H1 (cell line): ENCODE results near the gene MSH5. TPM values are rescaled to one million over a fixed set of nuclear protein-coding genes. Genes with fewer than 3 reads are reported as not detected.
A peak's percentile ranks its signal among the peaks of the same experiment; 100 is the strongest.

Experiments
- CTCF ChIA-PET: fragments of 300-600 bp; sonication (Branson Sonifier 250); formaldehyde crosslinking; loops from one replicate; lab custom pipeline; 2021; ENCODE audit not compliant: partially characterized antibody; lab: Charles Lee
- POLR2A ChIA-PET: fragments of 300-600 bp; sonication (Branson Sonifier 250); formaldehyde crosslinking; loops from one replicate; lab custom pipeline; 2021; ENCODE audit warnings: inconsistent platforms; ENCODE audit not compliant: partially characterized antibody; lab: Charles Lee
- DNase-seq, 2 experiments: peaks; one replicate each; pipeline versions ENCODE4 v3.0.0 to v3.0.0-alpha.2; 2010 to 2022; ENCODE audit warnings: low spot score in 2 of 2, low read depth in 1 of 2, mixed read lengths in 1 of 2
- FAIRE-seq: peaks from 2 replicates; lab custom pipeline; 2011; peaks lifted over from hg19 to GRCh38; lab: Jason Lieb, UNC
- H2AFZ ChIP-seq: 2 replicates; pipeline ENCODE4 v1.8.1; 2012; ENCODE audit warnings: low read length, inconsistent platforms
- H2AK5ac ChIP-seq: 2 replicates; pipeline ENCODE4 v1.6.1; 2013; ENCODE audit warnings: low read depth, low read length
- H2BK120ac ChIP-seq: replicated peaks from 2 replicates; pipeline ENCODE3; 2013; ENCODE audit warnings: low read depth, low read length, inconsistent platforms
- H2BK12ac ChIP-seq: 2 replicates; pipeline ENCODE4 v1.6.1; 2013; ENCODE audit warnings: low read depth, low read length
- H2BK15ac ChIP-seq: 2 replicates; pipeline ENCODE4 v1.6.1; 2013; ENCODE audit warnings: low read length
- H2BK20ac ChIP-seq: 2 replicates; pipeline ENCODE4 v1.6.1; 2013; ENCODE audit warnings: low read length
- H2BK5ac ChIP-seq: 2 replicates; pipeline ENCODE4 v1.6.1; 2013; ENCODE audit warnings: low read depth, low read length
- H3K14ac ChIP-seq: 2 replicates; pipeline ENCODE4 v1.6.1; 2013; ENCODE audit warnings: inconsistent platforms; ENCODE audit not compliant: insufficient read length
- H3K18ac ChIP-seq: 2 replicates; pipeline ENCODE4 v1.6.1; 2013; ENCODE audit warnings: low read length; ENCODE audit errors: extremely low read depth
- H3K23ac ChIP-seq: 2 replicates; pipeline ENCODE4 v1.6.1; 2013; ENCODE audit warnings: inconsistent platforms; ENCODE audit not compliant: insufficient read length
- H3K23me2 ChIP-seq: 2 replicates; pipeline ENCODE4 v1.6.1; 2013; ENCODE audit warnings: low read depth, low read length
- H3K27ac ChIP-seq: 2 replicates; pipeline ENCODE4 v1.6.1; 2011; ENCODE audit warnings: low read depth, low read length, inconsistent platforms
- H3K27me3 ChIP-seq, 4 experiments: replicated peaks in 1 of 4; 1 replicate in 1 of 4; 2 replicates in 3 of 4; pipeline versions ENCODE4 v1.6.1 to v1.8.1; 2011 to 2013; ENCODE audit warnings: low read length in 3 of 4, mild to moderate bottlenecking in 3 of 4, inconsistent platforms in 2 of 4, mixed read lengths in 2 of 4, moderate library complexity in 1 of 4; ENCODE audit not compliant: control insufficient read depth in 3 of 4, insufficient read depth in 3 of 4; ENCODE audit errors: extremely low read depth in 1 of 4
- H3K36me3 ChIP-seq, 4 experiments: 2 replicates each; pipeline versions ENCODE4 v1.6.1 to v1.8.1; 2011 to 2013; ENCODE audit warnings: mild to moderate bottlenecking in 4 of 4, low read length in 3 of 4, moderate library complexity in 2 of 4, control low read depth in 1 of 4, inconsistent platforms in 1 of 4; ENCODE audit not compliant: insufficient read depth in 4 of 4, control insufficient read depth in 2 of 4
- H3K4ac ChIP-seq: replicated peaks from 2 replicates; pipeline ENCODE3; 2013; ENCODE audit warnings: low read length, low read depth, mixed read lengths, inconsistent platforms; ENCODE audit not compliant: insufficient read length
- H3K4me1 ChIP-seq, 4 experiments: replicated peaks in 1 of 4; 1 replicate in 1 of 4; 2 replicates in 3 of 4; pipeline versions ENCODE4 v1.6.1 to v1.8.1; 2011 to 2013; ENCODE audit warnings: low read length in 3 of 4, inconsistent platforms in 2 of 4, mixed read lengths in 1 of 4; ENCODE audit not compliant: insufficient read depth in 4 of 4, control insufficient read depth in 3 of 4
- H3K4me2 ChIP-seq, 2 experiments: 2 replicates each; pipeline versions ENCODE4 v1.6.1 to v1.8.1; 2011 to 2013; ENCODE audit warnings: low read depth in 2 of 2, low read length in 2 of 2, control low read depth in 1 of 2, inconsistent platforms in 1 of 2, mild to moderate bottlenecking in 1 of 2; ENCODE audit not compliant: insufficient read depth in 1 of 2
- H3K4me3 ChIP-seq, 4 experiments: fragments of 200-600, 300-600 bp in 1 of 4; sonication (generic), shearing (Covaris generic), sonication (Bioruptor Twin) in 1 of 4; 2 replicates each; pipeline versions ENCODE4 v1.5.1 to v1.8.1; 2011 to 2016; ENCODE audit warnings: low read length in 4 of 4, low read depth in 3 of 4, control low read depth in 2 of 4, inconsistent platforms in 2 of 4, mild to moderate bottlenecking in 2 of 4, mixed read lengths in 1 of 4, moderate library complexity in 1 of 4; ENCODE audit not compliant: insufficient read depth in 2 of 4; ENCODE audit errors: extremely low read depth in 1 of 4
- H3K56ac ChIP-seq: replicated peaks from 2 replicates; pipeline ENCODE3; 2013; ENCODE audit warnings: low read depth, mild to moderate bottlenecking, mixed read lengths, low read length, inconsistent platforms; ENCODE audit not compliant: insufficient read length
- H3K79me1 ChIP-seq: 2 replicates; pipeline ENCODE4 v1.6.1; 2013; ENCODE audit warnings: low read depth, low read length, control low read depth
- H3K79me2 ChIP-seq, 2 experiments: 2 replicates each; pipeline versions ENCODE4 v1.6.1 to v1.8.1; 2012 to 2013; ENCODE audit warnings: low read length in 2 of 2, mild to moderate bottlenecking in 2 of 2, inconsistent platforms in 1 of 2; ENCODE audit not compliant: insufficient read depth in 2 of 2, control insufficient read depth in 1 of 2
- H3K9ac ChIP-seq, 4 experiments: replicated peaks in 1 of 4; 1 replicate in 1 of 4; 2 replicates in 3 of 4; pipeline versions ENCODE4 v1.6.1 to v1.8.1; 2011 to 2013; ENCODE audit warnings: low read depth in 3 of 4, low read length in 3 of 4, control low read depth in 2 of 4, mild to moderate bottlenecking in 2 of 4, moderate library complexity in 2 of 4, inconsistent platforms in 1 of 4; ENCODE audit errors: extremely low read depth in 1 of 4
- H3K9me3 ChIP-seq, 2 experiments: 2 replicates each; pipeline versions ENCODE4 v1.6.1 to v1.8.1; 2012 to 2013; ENCODE audit warnings: mild to moderate bottlenecking in 2 of 2, moderate library complexity in 2 of 2, control low read depth in 1 of 2, inconsistent platforms in 1 of 2, low read depth in 1 of 2, low read length in 1 of 2, mixed read lengths in 1 of 2; ENCODE audit not compliant: insufficient read depth in 2 of 2
- H4K20me1 ChIP-seq, 2 experiments: replicated peaks in 1 of 2; 2 replicates each; pipeline versions ENCODE3 to v1.8.1; 2011 to 2013; ENCODE audit warnings: inconsistent platforms in 2 of 2, low read length in 2 of 2, mild to moderate bottlenecking in 1 of 2; ENCODE audit not compliant: insufficient read depth in 2 of 2, control insufficient read depth in 1 of 2
- H4K5ac ChIP-seq: 2 replicates; pipeline ENCODE4 v1.6.1; 2013; ENCODE audit warnings: low read length, low read depth, mixed read lengths, inconsistent platforms; ENCODE audit not compliant: insufficient read length
- H4K8ac ChIP-seq: 2 replicates; pipeline ENCODE4 v1.8.0; 2013; ENCODE audit warnings: mild to moderate bottlenecking, moderate library complexity, low read length, inconsistent platforms; ENCODE audit not compliant: insufficient read depth; ENCODE audit errors: extremely low read depth
- H4K91ac ChIP-seq: replicated peaks from 2 replicates; pipeline ENCODE3; 2013; ENCODE audit warnings: low read length, mixed read lengths, inconsistent platforms; ENCODE audit not compliant: insufficient read length
- CHD2 ChIP-seq: IDR thresholded peaks from 2 replicates; pipeline ENCODE4 v1.6.1; 2012; ENCODE audit warnings: low read length, improper control_type of control experiment
- GABPA ChIP-seq: IDR thresholded peaks from 2 replicates; pipeline ENCODE4 v1.6.1; 2011; ENCODE audit warnings: mild to moderate bottlenecking, low read length, moderate library complexity, borderline replicate concordance; ENCODE audit not compliant: insufficient read depth
- KDM5A ChIP-seq: fragments of 200-600 bp; IDR thresholded peaks from 2 replicates; pipeline ENCODE4 v1.7.1; 2012; ENCODE audit warnings: mild to moderate bottlenecking, low read length, inconsistent platforms, mixed read lengths
- RNF2 ChIP-seq: fragments of 200-900, 300-1000 bp; sonication (generic); IDR thresholded peaks from 2 replicates; pipeline ENCODE4 v1.7.1; 2016; ENCODE audit warnings: borderline replicate concordance, low read depth, mild to moderate bottlenecking, antibody characterized with exemption, low read length; ENCODE audit not compliant: poor library complexity, severe bottlenecking; ENCODE audit errors: missing control alignments
- SP4 ChIP-seq: IDR thresholded peaks from 2 replicates; pipeline ENCODE4 v1.6.1; 2012; ENCODE audit warnings: low read length, inconsistent platforms
- SUZ12 ChIP-seq: fragments of 200-600 bp; sonication (generic); IDR thresholded peaks from 2 replicates; pipeline ENCODE4 v1.6.1; 2012; ENCODE audit warnings: mild to moderate bottlenecking, inconsistent platforms, low read length, moderate library complexity, mixed read lengths
- WGBS, 2 experiments: shearing (Covaris generic) in 1 of 2; methylation state at CpG; one replicate each; pipeline versions ENCODE4 v1.1.6 to v1.1.7; 2013 to 2015; ENCODE audit warnings: low lambda C conversion rate in 2 of 2, mixed read lengths in 2 of 2, inconsistent platforms in 1 of 2, low coverage in 1 of 2, missing lambda C conversion rate in 1 of 2; ENCODE audit not compliant: insufficient replicate concordance in 2 of 2, insufficient coverage in 1 of 2, insufficient read length in 1 of 2; ENCODE audit errors: extremely low coverage in 1 of 2, missing lambda C conversion rate in 1 of 2; 5-methylcytosine and 5-hydroxymethylcytosine counted together
- polyA plus RNA-seq, 7 experiments: library from polyadenylated mRNA; depleted of rRNA in 3 of 7; stranded (reverse) in 5 of 7; unstranded in 2 of 7; fragments of >200 nt in 5 of 7; fragments of 200-250 nt in 2 of 7; gene quantifications; 1 replicate in 5 of 7; 2 replicates in 1 of 7; 4 replicates in 1 of 7; pipeline versions ENCODE4 v1.2.1 to v1.2.3, GENCODE V29; 2011 to 2013; ENCODE audit warnings: missing spikeins in 2 of 7, mixed read lengths in 2 of 7
- total RNA-seq: library from RNA; stranded (reverse); fragmentation: NEBNext Ultra II Directional; extraction: Animal tissue kit (Norgen Biotek cat#: 25700); gene quantifications from 2 replicates; pipeline ENCODE4 v1.2.1, GENCODE V29; 2021
- TF ChIP-seq, protein P1 (sequence below): IDR thresholded peaks from 2 replicates; pipeline ENCODE4 v1.6.1; 2011; ENCODE audit warnings: low read depth, mild to moderate bottlenecking, low read length; ENCODE audit not compliant: insufficient read depth

The MSH5 gene
- total and polyA plus RNA-seq, 2 of the 8 experiments (the other 6 are each of a cell fraction or from before 2014, with no cell fraction given), result 25.3 to 26.5 TPM

DNA sequence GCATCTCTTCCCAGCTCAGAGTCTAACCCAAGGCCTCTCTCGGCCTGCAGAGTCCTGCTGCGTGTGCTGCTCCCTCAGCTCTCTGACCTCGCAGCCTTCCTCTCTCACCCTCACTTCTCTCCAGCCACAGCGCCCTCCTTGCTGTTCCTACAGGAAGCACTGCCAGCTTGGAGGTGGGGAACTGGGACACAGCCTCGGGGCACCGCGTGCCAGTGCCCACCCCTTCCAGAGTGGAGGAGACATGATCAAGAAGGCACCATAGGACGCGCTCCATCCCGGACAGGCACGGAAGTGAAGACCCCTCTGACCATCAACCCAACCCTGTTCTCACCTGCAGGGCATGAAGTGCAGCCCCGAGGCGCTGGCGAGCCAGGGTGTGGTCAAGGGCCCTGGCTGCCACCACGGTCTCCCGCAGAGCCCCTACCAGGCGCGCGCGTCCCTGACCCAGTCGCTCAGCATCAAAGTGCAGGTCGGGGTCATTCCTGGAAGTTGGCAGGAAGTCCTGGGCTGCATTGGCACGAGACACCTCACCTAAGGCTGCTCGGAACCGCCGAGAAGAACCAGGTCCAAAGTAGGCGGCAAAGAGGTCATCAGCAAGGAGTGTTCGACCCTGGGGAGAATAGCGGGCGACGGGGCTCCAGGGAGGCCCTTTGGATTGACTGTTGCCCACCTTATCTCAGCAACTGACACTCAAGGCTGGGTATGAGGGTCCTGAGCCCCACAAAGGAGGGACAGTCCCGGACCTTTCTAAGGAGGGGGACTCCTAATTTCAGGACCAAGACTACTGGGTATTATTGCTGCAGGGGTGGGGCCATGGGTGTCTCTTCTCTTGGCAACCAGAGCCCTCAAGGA is 36.1 kb downstream of the MSH5 start:
- H2BK5ac ChIP-seq, result no peak overlapping the region
- H3K4me3 ChIP-seq, result no peak overlapping the region
- no peak overlapping the region for H3K4me2 ChIP-seq
- no peaks in the 10 kb centered on the region for H3K23me2 ChIP-seq
- no peak overlapping the region for H3K56ac ChIP-seq
- H3K27ac ChIP-seq, result no peak overlapping the region
- no peak overlapping the region for H4K8ac ChIP-seq
- H3K27me3 ChIP-seq, result no peaks in the 10 kb centered on the region
- H2BK12ac ChIP-seq, result 0 out of 2 replicates have a peak overlapping the region, but pooled peaks have one; percentile 27
- H3K79me2 ChIP-seq, result no peaks in the 10 kb centered on the region
- WGBS, 2 experiments, result 93% methylated on average over 32 of the region's 32 CpGs; no CpG with 5 or more reads in 1 of the 2 experiments
- no peak overlapping the region for H3K18ac ChIP-seq
- peaks cover 0 to 7% (median 3%) of the 10 kb centered on the region in 4 experiments; a peak in 4 of 7 replicates for H3K4me1 ChIP-seq
- no peak for TF ChIP-seq SUZ12
- TF ChIP-seq CHD2, result no peak
- TF ChIP-seq, protein P1, sequence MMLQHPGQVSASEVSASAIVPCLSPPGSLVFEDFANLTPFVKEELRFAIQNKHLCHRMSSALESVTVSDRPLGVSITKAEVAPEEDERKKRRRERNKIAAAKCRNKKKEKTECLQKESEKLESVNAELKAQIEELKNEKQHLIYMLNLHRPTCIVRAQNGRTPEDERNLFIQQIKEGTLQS, result no peak
- TF ChIP-seq GABPA, result no peak
- no peak for TF ChIP-seq KDM5A
- TF ChIP-seq RNF2, result no peak
- no peak for TF ChIP-seq SP4
- no peak overlapping the region for H3K4ac ChIP-seq
- H4K91ac ChIP-seq, result no peak overlapping the region
- H3K79me1 ChIP-seq, result no peaks in the 10 kb centered on the region
- H2AK5ac ChIP-seq, result no peak overlapping the region
- H3K23ac ChIP-seq, result no peak overlapping the region
- H2BK20ac ChIP-seq, result no peak overlapping the region
- H2BK15ac ChIP-seq, result no peak overlapping the region
- no peak overlapping the region for H2BK120ac ChIP-seq
- ChIA-PET CTCF (interaction anchor here (0.7 to 14.4 kb wide), 9 partner anchors 9 to 230 kb away, joined by 3 to 228 read pairs (median 4); partner anchors contain the start of genes ATP6V1G2, DDAH2, LY6G6D and MPIG6B), POLR2A (interaction anchor here (0.6 to 10.7 kb wide), 19 partner anchors 9 to 308 kb away, joined by 3 to 85 read pairs (median 4); partner anchors contain the start of genes C6orf47, DDAH2, DXO and GPANK1)
- H3K14ac ChIP-seq, result no peak overlapping the region
- no peaks in the 10 kb centered on the region for H4K20me1 ChIP-seq
- H3K9ac ChIP-seq, result no peak overlapping the region
- no peak overlapping the region for H2AFZ ChIP-seq
- no peaks in the 10 kb centered on the region for H3K9me3 ChIP-seq
- no peak for FAIRE-seq
- no peak overlapping the region for H4K5ac ChIP-seq
- peaks cover 5 to 26% (median 20%) of the 10 kb centered on the region in 4 experiments; a peak in 7 of 8 replicates for H3K36me3 ChIP-seq
- no peak for DNase-seq
